GM12892 (cell line): ENCODE data around the gene GTSF1L.

Experiments
- POLR2A ChIP-seq: IDR thresholded peaks from 2 replicates; pipeline ENCODE4 v1.6.1; 2011; ENCODE audit warnings: low read depth, low read length, control low read depth
- POLR2AphosphoS5 ChIP-seq: IDR thresholded peaks from 2 replicates; pipeline ENCODE4 v1.6.1; 2011; ENCODE audit warnings: low read depth, low read length, control low read depth
- TAF1 ChIP-seq: IDR thresholded peaks from 2 replicates; pipeline ENCODE4 v1.6.1; 2011; ENCODE audit warnings: low read depth, mild to moderate bottlenecking, control low read depth, low read length, borderline replicate concordance

DNA sequence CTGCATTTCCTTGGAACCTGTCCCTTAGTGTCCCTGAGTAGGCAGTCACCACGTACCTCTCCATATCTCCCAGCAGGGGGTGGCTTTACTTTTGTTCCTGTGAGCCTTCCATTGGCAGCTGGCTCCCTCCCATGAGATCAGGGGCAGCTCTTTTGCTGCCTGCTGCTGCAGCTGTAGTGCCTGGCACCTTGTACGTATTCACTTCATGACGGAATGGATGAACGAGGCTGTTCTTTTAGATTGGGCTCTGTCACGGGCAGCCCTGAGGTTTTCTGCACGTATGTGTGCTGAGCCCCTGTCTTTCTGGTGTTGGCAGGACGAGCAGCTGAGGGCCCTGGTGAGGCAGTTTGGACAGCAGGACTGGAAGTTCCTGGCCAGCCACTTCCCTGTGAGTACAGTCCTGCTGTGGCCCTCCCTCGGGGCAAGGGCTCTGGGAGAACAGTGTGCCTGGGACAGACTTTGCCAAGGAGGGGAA lies 45.3 kb downstream of the GTSF1L start:
- no peak for TF ChIP-seq POLR2AphosphoS5
- TF ChIP-seq TAF1 = no peak
- TF ChIP-seq POLR2A = peak; percentile 6; the same call in 1 of the 2 replicates
